ENCODE results near the gene SYPL2. TPM values are rescaled to one million over a fixed set of nuclear protein-coding genes. Genes with fewer than 3 reads are reported as not detected.

SYPL2 gene
- total and polyA plus RNA-seq, 9 donors, result 0.31 to 5.1 (median 2.4) TPM

- intact Hi-C loops (cut with DNase I), result no loop called here
- DNase-seq, result no peak
- TF ChIP-seq POLR2A (IDR thresholded peaks at IDR 0.05) (no peak), CTCF (IDR thresholded peaks at IDR 0.05) (no peak), EP300 (IDR thresholded peaks at IDR 0.05) (no peak)
- Histone ChIP-seq H3K27ac (no peak overlapping the region), H3K36me3 (no peaks in the 10 kb centered on the region), H3K27me3 (no peaks in the 10 kb centered on the region), H3K4me3 (peak overlapping the region; percentile 54), H3K4me1 (ENCODE audit: insufficient read depth) (peaks cover 11% of the 10 kb centered on the region), H3K9me3 (no peaks in the 10 kb centered on the region)
- 62 to 69% (median 68%) methylated on average over 7 of the region's 7 CpGs for WGBS, 3 donors
These were observed 42.5 kb downstream of the SYPL2 start for GRCh38 chr1:109508873-109509175.

- Histone ChIP-seq H3K36me3 (no peaks in the 10 kb centered on the region), H3K27ac (peak within 1 kb of the TSS; percentile 33 to 73), H3K4me3 (peak within 1 kb of the TSS; percentile 54), H3K4me1 (ENCODE audit: insufficient read depth) (peaks cover 11% of the 10 kb centered on the region), H3K9me3 (no peaks in the 10 kb centered on the region), H3K27me3 (no peaks in the 10 kb centered on the region)
- intact Hi-C loops (cut with DNase I), result no loop called here
- TF ChIP-seq CTCF (IDR thresholded peaks at IDR 0.05) (no peak), EP300 (IDR thresholded peaks at IDR 0.05) (no peak), POLR2A (IDR thresholded peaks at IDR 0.05) (no peak)
- peak; percentile 71 to 85 (median 78) for DNase-seq
- 1 to 2% (median 1%) methylated on average over 60 to 100 of the region's 100 CpGs for WGBS, 3 donors
These were observed 43.1 kb downstream of the SYPL2 start, which contains the start of gene AMIGO1 for GRCh38 chr1:109509176-109510134. Gene AMIGO1 (minus strand): TSS chr1:109509727. CDS start chr1:109508912, 815 bp downstream.

GRCh38 chr1:109513110-109513710, 46.9 kb downstream of the SYPL2 start:
- intact Hi-C loops (cut with DNase I), result no loop called here
- no peak for DNase-seq
- 62 to 77% (median 75%) methylated on average over 2 of the region's 2 CpGs for WGBS, 3 donors
- H3K27ac ChIP-seq, result no peak overlapping the region
- H3K27me3 ChIP-seq, result no peaks in the 10 kb centered on the region
- no peaks in the 10 kb centered on the region for H3K9me3 ChIP-seq
- peaks cover 11% of the 10 kb centered on the region for H3K4me1 ChIP-seq (ENCODE audit: insufficient read depth)
- H3K4me3 ChIP-seq, result no peak overlapping the region
- TF ChIP-seq POLR2A (IDR thresholded peaks at IDR 0.05) (no peak), EP300 (IDR thresholded peaks at IDR 0.05) (no peak), CTCF (IDR thresholded peaks at IDR 0.05) (no peak)
- H3K36me3 ChIP-seq, result no peaks in the 10 kb centered on the region

- Histone ChIP-seq H3K27me3 (no peaks in the 10 kb centered on the region), H3K27ac (no peak overlapping the region), H3K4me1 (ENCODE audit: insufficient read depth) (peaks cover 6% of the 10 kb centered on the region), H3K4me3 (no peak overlapping the region), H3K9me3 (no peaks in the 10 kb centered on the region), H3K36me3 (no peaks in the 10 kb centered on the region)
- intact Hi-C loops (cut with DNase I), result no loop called here
- no peak for TF ChIP-seq CTCF (IDR thresholded peaks at IDR 0.05)
- WGBS, 3 donors, result 51 to 55% (median 53%) methylated on average over 3 of the region's 3 CpGs
- DNase-seq, result no peak
These were observed 48.5 kb downstream of the SYPL2 start for GRCh38 chr1:109514846-109515245.

All from ovary (tissue), 9 donors.